ENCODE measurements around the gene IPO4.
A peak's percentile ranks its signal among the peaks of the same experiment; 100 is the strongest.

IPO4 gene

DNA sequence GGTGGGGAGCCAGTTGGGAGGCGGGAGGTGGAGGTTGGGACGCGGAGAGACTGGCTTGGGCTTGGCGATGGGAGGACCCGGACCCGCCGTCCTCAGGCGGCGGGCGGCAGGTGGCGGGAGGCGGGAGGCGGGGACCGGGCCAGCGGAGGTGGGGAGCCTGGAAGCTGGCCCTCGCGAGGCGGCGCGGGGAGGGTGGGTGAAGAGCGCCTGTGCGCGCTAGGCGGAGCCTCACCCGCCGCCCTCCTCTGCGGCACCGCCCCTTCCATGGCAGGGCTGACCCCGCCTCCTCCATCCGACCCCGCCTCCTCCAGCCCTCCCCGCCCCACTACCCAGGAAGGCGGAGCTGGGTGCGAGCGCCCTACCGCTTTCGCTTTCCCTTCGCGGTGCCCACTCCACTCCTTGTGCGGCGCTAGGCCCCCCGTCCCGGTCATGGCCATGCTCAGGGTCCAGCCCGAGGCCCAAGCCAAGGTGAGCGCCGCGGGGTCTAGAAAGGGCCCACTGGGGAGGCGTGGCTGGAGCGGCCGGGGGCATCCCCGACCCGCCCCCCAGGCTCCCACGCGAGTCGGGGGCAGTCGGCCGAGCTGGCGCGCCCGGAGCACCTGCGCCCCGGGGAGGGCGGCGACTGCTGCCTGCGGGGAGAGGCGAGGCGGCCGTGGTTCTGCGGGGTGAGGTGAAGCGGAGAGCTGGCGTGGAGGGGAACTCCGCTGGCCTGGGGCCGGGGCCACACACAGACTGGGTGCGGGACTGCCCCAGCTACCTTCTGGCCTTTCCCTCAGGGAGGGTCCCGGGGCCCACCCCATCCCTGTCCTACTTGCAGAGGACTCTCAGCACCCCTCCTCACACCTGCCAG, 52.6 kb downstream of the IPO4 start, which contains the start of gene PSME1:
TSS of gene PSME1 (plus strand) at position 361 of the 850 bp plus-strand sequence. CDS start at position 430, 69 bp downstream.
- Histone ChIP-seq H3K36me3 (ENCODE audit: control insufficient read depth, insufficient read depth, low read length) (peaks cover 14% of the 10 kb centered on the region), H3K27me3 (replicated peaks; ENCODE audit: control insufficient read depth, insufficient read depth, low read length) (no peaks in the 10 kb centered on the region), H3K4me3 (replicated peaks; ENCODE audit: low read depth, low read length) (peak within 1 kb of the TSS; percentile 87)
- DNase-seq (ENCODE audit: extremely low read depth, insufficient read length): peak; percentile 92
- TF ChIP-seq, protein P1, sequence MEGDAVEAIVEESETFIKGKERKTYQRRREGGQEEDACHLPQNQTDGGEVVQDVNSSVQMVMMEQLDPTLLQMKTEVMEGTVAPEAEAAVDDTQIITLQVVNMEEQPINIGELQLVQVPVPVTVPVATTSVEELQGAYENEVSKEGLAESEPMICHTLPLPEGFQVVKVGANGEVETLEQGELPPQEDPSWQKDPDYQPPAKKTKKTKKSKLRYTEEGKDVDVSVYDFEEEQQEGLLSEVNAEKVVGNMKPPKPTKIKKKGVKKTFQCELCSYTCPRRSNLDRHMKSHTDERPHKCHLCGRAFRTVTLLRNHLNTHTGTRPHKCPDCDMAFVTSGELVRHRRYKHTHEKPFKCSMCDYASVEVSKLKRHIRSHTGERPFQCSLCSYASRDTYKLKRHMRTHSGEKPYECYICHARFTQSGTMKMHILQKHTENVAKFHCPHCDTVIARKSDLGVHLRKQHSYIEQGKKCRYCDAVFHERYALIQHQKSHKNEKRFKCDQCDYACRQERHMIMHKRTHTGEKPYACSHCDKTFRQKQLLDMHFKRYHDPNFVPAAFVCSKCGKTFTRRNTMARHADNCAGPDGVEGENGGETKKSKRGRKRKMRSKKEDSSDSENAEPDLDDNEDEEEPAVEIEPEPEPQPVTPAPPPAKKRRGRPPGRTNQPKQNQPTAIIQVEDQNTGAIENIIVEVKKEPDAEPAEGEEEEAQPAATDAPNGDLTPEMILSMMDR (IDR thresholded peaks at IDR 0.05; ENCODE audit: insufficient read depth, low read length, poor library complexity, severe bottlenecking): no peak

DNA sequence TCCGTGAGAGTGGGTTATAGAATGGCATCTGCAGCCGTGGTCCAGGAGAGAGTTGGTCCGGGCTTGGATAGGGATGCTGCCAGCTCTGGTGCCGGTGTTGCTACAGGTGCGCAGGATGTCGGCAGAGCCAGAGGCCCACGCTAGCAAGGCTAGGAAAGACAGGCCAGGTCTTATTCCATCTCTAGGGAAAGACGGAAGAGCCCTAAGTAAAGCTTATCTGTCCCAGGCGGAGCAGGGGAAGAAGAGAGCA, 53.1 kb downstream of the IPO4 start:
- no peak for DNase-seq (ENCODE audit: extremely low read depth, insufficient read length)
- Histone ChIP-seq H3K36me3 (ENCODE audit: control insufficient read depth, insufficient read depth, low read length) (peaks cover 14% of the 10 kb centered on the region), H3K4me3 (replicated peaks; ENCODE audit: low read depth, low read length) (peak overlapping the region; percentile 70), H3K27me3 (replicated peaks; ENCODE audit: control insufficient read depth, insufficient read depth, low read length) (no peaks in the 10 kb centered on the region)
- TF ChIP-seq, protein P1 (IDR thresholded peaks at IDR 0.05; ENCODE audit: insufficient read depth, low read length, poor library complexity, severe bottlenecking): no peak

DNA sequence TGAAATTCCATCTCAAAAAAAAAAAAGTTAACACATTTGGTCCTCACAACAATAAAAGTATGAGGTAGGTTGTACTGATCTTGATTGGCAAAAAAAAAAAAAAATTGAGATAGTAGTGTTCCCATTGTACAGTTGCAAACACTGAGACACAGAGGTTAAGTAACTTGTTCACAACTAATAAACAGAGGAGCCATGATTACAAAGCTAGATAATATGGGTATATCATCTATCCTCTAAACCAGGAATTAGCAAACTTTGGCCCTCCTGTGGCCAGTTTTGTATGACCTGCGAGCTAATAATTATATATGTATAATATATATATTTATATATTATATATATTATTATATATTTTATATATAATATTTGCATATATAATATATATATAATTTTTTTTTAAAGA, 54.9 kb downstream of the IPO4 start:
- Histone ChIP-seq H3K4me3 (replicated peaks; ENCODE audit: low read depth, low read length) (no peak overlapping the region), H3K27me3 (replicated peaks; ENCODE audit: control insufficient read depth, insufficient read depth, low read length) (no peaks in the 10 kb centered on the region), H3K36me3 (ENCODE audit: control insufficient read depth, insufficient read depth, low read length) (peaks cover 12% of the 10 kb centered on the region)
- TF ChIP-seq, protein P1 (IDR thresholded peaks at IDR 0.05; ENCODE audit: insufficient read depth, low read length, poor library complexity, severe bottlenecking): no peak
- DNase-seq (ENCODE audit: extremely low read depth, insufficient read length): no peak

DNA sequence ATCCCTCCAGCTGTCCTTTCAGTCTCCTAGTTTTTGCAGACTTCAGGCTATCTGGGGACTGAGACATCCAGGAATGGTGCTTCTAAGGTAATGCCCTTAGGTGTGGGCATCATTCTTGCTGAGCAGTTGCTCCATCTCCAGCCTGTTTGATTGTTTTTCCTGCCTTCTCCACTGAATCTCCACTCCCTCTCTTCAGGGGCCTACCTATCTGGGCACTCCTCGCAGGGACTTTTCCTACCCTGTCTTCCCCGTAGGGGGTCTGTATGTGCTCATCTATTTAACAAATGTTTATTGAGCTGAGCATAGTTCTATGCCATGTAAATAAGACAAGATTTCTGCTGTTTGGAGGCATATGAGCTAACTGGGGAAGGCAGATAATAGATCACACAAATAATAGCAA, 55.6 kb downstream of the IPO4 start:
- TF ChIP-seq, protein P1 (IDR thresholded peaks at IDR 0.05; ENCODE audit: insufficient read depth, low read length, poor library complexity, severe bottlenecking): no peak

DNA sequence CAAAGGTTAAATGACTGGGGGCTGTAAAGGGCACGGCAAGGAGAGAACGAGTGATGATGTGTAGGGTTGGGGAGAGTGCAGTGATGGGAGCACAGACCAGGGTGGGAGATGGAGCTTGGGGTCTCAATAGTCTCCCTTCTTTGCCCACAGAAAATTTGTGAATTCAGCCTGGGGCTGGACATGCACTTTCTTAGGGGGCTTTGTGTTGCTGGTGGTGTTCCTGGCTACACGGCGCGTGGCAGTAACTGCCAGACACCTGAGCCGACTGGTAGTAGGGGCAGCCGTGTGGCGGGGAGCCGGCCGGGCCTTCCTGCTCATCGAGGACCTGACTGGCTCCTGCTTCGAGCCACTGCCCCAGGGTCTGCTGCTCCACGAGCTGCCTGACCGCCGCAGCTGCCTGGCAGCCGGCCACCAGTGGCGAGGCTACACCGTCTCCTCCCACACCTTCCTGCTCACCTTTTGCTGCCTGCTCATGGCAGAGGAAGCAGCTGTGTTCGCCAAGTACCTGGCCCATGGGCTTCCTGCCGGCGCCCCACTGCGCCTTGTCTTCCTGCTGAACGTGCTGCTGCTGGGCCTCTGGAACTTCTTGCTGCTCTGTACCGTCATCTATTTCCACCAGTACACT, 56.4 kb downstream of the IPO4 start:
- no peaks in the 10 kb centered on the region; the same call in 1 of the 2 replicates for H3K36me3 ChIP-seq (ENCODE audit: control insufficient read depth, insufficient read depth, low read length)
- no peak overlapping the region for H3K4me3 ChIP-seq (replicated peaks; ENCODE audit: low read depth, low read length)
- DNase-seq (ENCODE audit: extremely low read depth, insufficient read length): peak; percentile 58
- no peaks in the 10 kb centered on the region for H3K27me3 ChIP-seq (replicated peaks; ENCODE audit: control insufficient read depth, insufficient read depth, low read length)
- TF ChIP-seq, protein P1 (IDR thresholded peaks at IDR 0.05; ENCODE audit: insufficient read depth, low read length, poor library complexity, severe bottlenecking): no peak

More for the DNA sequence above, 55.6 kb downstream of the IPO4 start:
- DNase-seq (ENCODE audit: extremely low read depth, insufficient read length): no peak
- Histone ChIP-seq H3K27me3 (replicated peaks; ENCODE audit: control insufficient read depth, insufficient read depth, low read length) (no peaks in the 10 kb centered on the region), H3K4me3 (replicated peaks; ENCODE audit: low read depth, low read length) (no peak overlapping the region), H3K36me3 (ENCODE audit: control insufficient read depth, insufficient read depth, low read length) (peaks cover 5% of the 10 kb centered on the region)
